MM.1S (cell line): ENCODE data around the gene TMEM42.

Experiments used
- DNase-seq: peaks from one replicate; pipeline ENCODE4 v3.0.0-alpha.2; 2015
- H2AFZ ChIP-seq: fragments of 300-600 bp; sonication (generic); 2 replicates; pipeline ENCODE4 v1.6.0; 2016; ENCODE audit warnings: antibody characterized with exemption, low read length
- H3F3A ChIP-seq: fragments of 300-600 bp; sonication (generic); 2 replicates; pipeline ENCODE4 v1.6.1; 2016; ENCODE audit warnings: mild to moderate bottlenecking, antibody characterized with exemption, low read length, moderate library complexity, mixed read lengths; ENCODE audit not compliant: insufficient read depth
- H3K27ac ChIP-seq: fragments of 300-600 bp; sonication (generic); 2 replicates; pipeline ENCODE4 v1.5.1; 2016; ENCODE audit warnings: mild to moderate bottlenecking, low read length
- H3K27me3 ChIP-seq: fragments of 300-600 bp; sonication (generic); replicated peaks from 2 replicates; pipeline ENCODE4 v1.6.0; 2016; ENCODE audit warnings: low read length; ENCODE audit not compliant: insufficient read depth
- H3K36me3 ChIP-seq: fragments of 300-600 bp; sonication (generic); replicated peaks from 2 replicates; pipeline ENCODE4 v1.6.1; 2016; ENCODE audit warnings: mild to moderate bottlenecking, low read length, mixed read lengths; ENCODE audit not compliant: insufficient read depth
- H3K4me1 ChIP-seq: fragments of 300-600 bp; sonication (generic); 2 replicates; pipeline ENCODE4 v1.6.1; 2016; ENCODE audit warnings: low read length, mixed read lengths
- H3K4me2 ChIP-seq: fragments of 300-600 bp; sonication (generic); 2 replicates; pipeline ENCODE4 v1.6.0; 2016; ENCODE audit warnings: low read depth, low read length
- H3K4me3 ChIP-seq: fragments of 300-600 bp; sonication (generic); 2 replicates; pipeline ENCODE4 v1.5.1; 2016; ENCODE audit warnings: low read length, mixed read lengths
- H3K79me2 ChIP-seq: fragments of 300-600 bp; sonication (generic); 2 replicates; pipeline ENCODE4 v1.6.1; 2016; ENCODE audit warnings: mixed run types, low read length, mixed read lengths
- H3K9ac ChIP-seq: fragments of 300-600 bp; sonication (generic); 2 replicates; pipeline ENCODE4 v1.6.1; 2016; ENCODE audit warnings: low read length, mixed read lengths
- H3K9me2 ChIP-seq: fragments of 300-600 bp; sonication (generic); replicated peaks from 2 replicates; pipeline ENCODE4 v1.6.1; 2016; ENCODE audit warnings: mild to moderate bottlenecking, low read length, mixed read lengths; ENCODE audit not compliant: insufficient read depth
- H3K9me3 ChIP-seq: fragments of 300-600 bp; sonication (generic); replicated peaks from 2 replicates; pipeline ENCODE4 v1.6.1; 2016; ENCODE audit warnings: mild to moderate bottlenecking, low read length, mixed read lengths; ENCODE audit not compliant: insufficient read depth
- H4K20me1 ChIP-seq: fragments of 300-600 bp; sonication (generic); 2 replicates; pipeline ENCODE4 v1.6.1; 2016; ENCODE audit warnings: mild to moderate bottlenecking, low read length, moderate library complexity, mixed read lengths; ENCODE audit not compliant: insufficient read depth
- EZH2 ChIP-seq: fragments of 300-600 bp; sonication (generic); optimal IDR thresholded peaks from 2 replicates; pipeline ENCODE3; 2017; ENCODE audit warnings: low read depth, mild to moderate bottlenecking, antibody characterized with exemption, low read length, mixed read lengths
- EZH2phosphoT487 ChIP-seq: fragments of 300-600 bp; sonication (generic); IDR thresholded peaks from 2 replicates; pipeline ENCODE4 v1.6.1; 2018; ENCODE audit warnings: antibody characterized with exemption, low read length
- TF ChIP-seq, protein P1 (sequence below): fragments of 300-600 bp; sonication (generic); IDR thresholded peaks from 2 replicates; pipeline ENCODE4 v1.5.1; 2016; ENCODE audit warnings: antibody characterized with exemption, low read length, mixed read lengths

The TMEM42 gene

DNA sequence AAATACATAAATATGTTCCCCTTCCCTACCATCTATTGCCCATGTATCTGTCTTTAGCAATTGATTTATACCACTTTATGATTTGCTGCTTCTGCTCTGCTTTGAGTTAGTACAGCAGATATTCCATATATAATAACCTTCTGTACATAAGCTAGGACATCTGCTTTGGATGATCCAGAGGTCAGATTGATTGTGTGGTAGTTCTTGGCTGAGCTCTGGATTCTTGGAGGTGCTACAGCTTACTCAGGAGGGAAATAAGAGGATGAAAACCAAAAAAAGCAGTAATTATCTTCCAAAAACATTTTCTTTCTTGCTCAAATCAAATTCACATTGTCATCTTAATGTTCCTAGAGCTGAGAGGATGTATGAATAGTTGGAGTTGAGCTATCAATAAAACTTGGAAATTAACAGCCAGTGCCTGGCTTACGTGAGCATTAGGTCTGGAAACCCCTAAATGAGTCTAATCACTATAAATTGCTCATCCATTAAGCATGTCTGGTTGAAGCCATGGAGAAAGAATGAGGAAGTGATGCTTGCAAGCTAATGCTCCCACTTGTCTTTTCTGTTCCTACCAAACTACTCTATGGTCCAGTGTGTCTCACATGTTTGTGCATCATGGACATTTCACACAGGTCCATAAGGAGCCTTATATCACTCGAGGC lies 36.3 kb upstream of the TMEM42 start:
- no peaks in the 10 kb centered on the region for H3K9me2 ChIP-seq
- no peak overlapping the region for H2AFZ ChIP-seq
- TF ChIP-seq, protein P1, sequence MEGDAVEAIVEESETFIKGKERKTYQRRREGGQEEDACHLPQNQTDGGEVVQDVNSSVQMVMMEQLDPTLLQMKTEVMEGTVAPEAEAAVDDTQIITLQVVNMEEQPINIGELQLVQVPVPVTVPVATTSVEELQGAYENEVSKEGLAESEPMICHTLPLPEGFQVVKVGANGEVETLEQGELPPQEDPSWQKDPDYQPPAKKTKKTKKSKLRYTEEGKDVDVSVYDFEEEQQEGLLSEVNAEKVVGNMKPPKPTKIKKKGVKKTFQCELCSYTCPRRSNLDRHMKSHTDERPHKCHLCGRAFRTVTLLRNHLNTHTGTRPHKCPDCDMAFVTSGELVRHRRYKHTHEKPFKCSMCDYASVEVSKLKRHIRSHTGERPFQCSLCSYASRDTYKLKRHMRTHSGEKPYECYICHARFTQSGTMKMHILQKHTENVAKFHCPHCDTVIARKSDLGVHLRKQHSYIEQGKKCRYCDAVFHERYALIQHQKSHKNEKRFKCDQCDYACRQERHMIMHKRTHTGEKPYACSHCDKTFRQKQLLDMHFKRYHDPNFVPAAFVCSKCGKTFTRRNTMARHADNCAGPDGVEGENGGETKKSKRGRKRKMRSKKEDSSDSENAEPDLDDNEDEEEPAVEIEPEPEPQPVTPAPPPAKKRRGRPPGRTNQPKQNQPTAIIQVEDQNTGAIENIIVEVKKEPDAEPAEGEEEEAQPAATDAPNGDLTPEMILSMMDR: no peak
- H3K27me3 ChIP-seq: no peaks in the 10 kb centered on the region
- no peaks in the 10 kb centered on the region for H3K4me1 ChIP-seq
- H3K9me3 ChIP-seq: no peaks in the 10 kb centered on the region
- no peaks in the 10 kb centered on the region for H4K20me1 ChIP-seq
- DNase-seq: no peak
- H3K27ac ChIP-seq: no peak overlapping the region
- H3K4me2 ChIP-seq: no peak overlapping the region
- H3K79me2 ChIP-seq: no peaks in the 10 kb centered on the region
- H3F3A ChIP-seq: no peaks in the 10 kb centered on the region
- H3K9ac ChIP-seq: no peak overlapping the region
- H3K4me3 ChIP-seq: no peak overlapping the region
- H3K36me3 ChIP-seq: no peaks in the 10 kb centered on the region

DNA sequence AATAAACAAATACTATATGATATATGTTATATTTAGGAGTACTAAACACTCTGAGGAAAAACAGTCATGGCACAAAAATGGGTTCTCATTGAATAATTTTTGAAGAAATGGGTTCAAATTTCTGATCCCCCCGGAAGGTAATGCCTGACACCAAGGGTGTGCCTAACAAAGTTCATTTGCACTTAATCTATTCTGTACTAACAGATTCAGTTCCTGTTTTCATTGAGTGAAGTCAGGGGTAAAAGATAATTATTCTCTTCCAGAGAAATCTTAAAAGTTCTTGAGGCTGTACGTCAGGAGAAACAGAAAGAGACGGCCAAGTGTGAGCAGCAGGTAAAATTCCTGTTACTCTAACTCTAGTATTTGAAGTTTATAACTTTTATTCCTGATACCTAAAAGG lies 34.5 kb upstream of the TMEM42 start:
- Histone ChIP-seq H3K27me3 (no peaks in the 10 kb centered on the region), H4K20me1 (no peaks in the 10 kb centered on the region), H3K4me2 (no peak overlapping the region), H3K4me3 (no peak overlapping the region), H3K79me2 (no peaks in the 10 kb centered on the region), H3K4me1 (no peaks in the 10 kb centered on the region), H3K36me3 (no peaks in the 10 kb centered on the region), H3K9me3 (no peaks in the 10 kb centered on the region), H3K27ac (no peak overlapping the region), H3K9me2 (no peaks in the 10 kb centered on the region), H3F3A (no peaks in the 10 kb centered on the region), H3K9ac (no peak overlapping the region), H2AFZ (no peak overlapping the region)
- no peak for DNase-seq
- TF ChIP-seq, protein P1: no peak
- no peak for TF ChIP-seq EZH2phosphoT487
- no peak for TF ChIP-seq EZH2

DNA sequence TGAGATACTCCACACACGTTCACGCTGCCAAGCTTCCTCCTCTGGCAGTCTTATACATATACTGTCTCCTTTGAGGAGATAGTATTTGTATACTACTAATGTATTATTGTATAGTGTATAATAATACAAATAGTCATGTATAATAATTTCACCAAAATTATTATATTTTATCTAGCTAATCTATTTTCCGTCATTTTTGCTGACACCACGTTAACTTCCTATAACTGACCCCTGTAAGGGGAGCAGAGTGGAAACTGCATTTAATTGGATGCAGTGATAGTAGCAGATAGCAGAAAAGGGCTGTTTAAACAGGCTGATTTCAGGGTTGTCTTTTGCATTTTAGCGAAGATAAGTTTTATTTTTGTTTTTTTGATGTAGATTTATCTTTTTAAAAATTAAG lies 30.5 kb upstream of the TMEM42 start:
- Histone ChIP-seq H3F3A (no peaks in the 10 kb centered on the region), H3K36me3 (no peaks in the 10 kb centered on the region)
- TF ChIP-seq EZH2phosphoT487 (no peak), EZH2 (no peak)
- TF ChIP-seq, protein P1: no peak

More for the DNA sequence above, 30.5 kb upstream of the TMEM42 start:
- no peaks in the 10 kb centered on the region for H3K79me2 ChIP-seq
- no peaks in the 10 kb centered on the region for H3K9me3 ChIP-seq
- no peaks in the 10 kb centered on the region for H3K27me3 ChIP-seq
- H3K9ac ChIP-seq: no peak overlapping the region
- H2AFZ ChIP-seq: no peak overlapping the region
- no peak for DNase-seq
- no peak overlapping the region for H3K27ac ChIP-seq
- no peaks in the 10 kb centered on the region for H3K9me2 ChIP-seq
- no peak overlapping the region for H3K4me2 ChIP-seq
- H3K4me3 ChIP-seq: no peak overlapping the region
- no peaks in the 10 kb centered on the region for H4K20me1 ChIP-seq
- H3K4me1 ChIP-seq: no peaks in the 10 kb centered on the region
